SU-DHL-6 (cell line): ENCODE data around the gene PHYHIPL.

ENCODE experiments used
- H2AFZ ChIP-seq: fragments of 200-600 bp; sonication (generic); 2 replicates; pipeline ENCODE4 v1.6.1; 2014; ENCODE audit warnings: low read depth, mild to moderate bottlenecking, moderate library complexity, mixed read lengths, antibody characterized with exemption, low read length; ENCODE audit not compliant: severe bottlenecking
- H3F3A ChIP-seq: fragments of 200-600 bp; shearing (Covaris generic); 2 replicates; pipeline ENCODE4 v1.6.0; 2016; ENCODE audit warnings: antibody characterized with exemption, mild to moderate bottlenecking; ENCODE audit not compliant: insufficient read depth
- H3K27ac ChIP-seq: fragments of 200-600 bp; sonication (generic); 2 replicates; pipeline ENCODE4 v1.5.1; 2016; ENCODE audit warnings: low read depth, mild to moderate bottlenecking, low read length, moderate library complexity, mixed read lengths
- H3K27me3 ChIP-seq: fragments of 200-600 bp; sonication (generic), shearing (Covaris generic); 2 replicates; pipeline ENCODE4 v1.6.0; 2014; ENCODE audit warnings: mild to moderate bottlenecking, low read length
- H3K36me3 ChIP-seq: fragments of 200-600 bp; sonication (generic); 2 replicates; pipeline ENCODE4 v1.6.1; 2014; ENCODE audit warnings: mild to moderate bottlenecking, low read length, mixed read lengths
- H3K4me2 ChIP-seq: fragments of 300-600, 200-600 bp; shearing (Covaris generic), sonication (generic); 2 replicates; pipeline ENCODE4 v1.6.0; 2014; ENCODE audit warnings: low read length, low read depth, mild to moderate bottlenecking; ENCODE audit not compliant: poor library complexity, severe bottlenecking
- H3K4me3 ChIP-seq: fragments of 200-600 bp; sonication (generic); 2 replicates; pipeline ENCODE4 v1.5.1; 2014; ENCODE audit warnings: antibody characterized with exemption, low read length, mild to moderate bottlenecking, mixed read lengths; ENCODE audit not compliant: insufficient read depth, poor library complexity, severe bottlenecking
- H3K79me2 ChIP-seq: fragments of 200-600 bp; sonication (generic); 2 replicates; pipeline ENCODE4 v1.6.1; 2014; ENCODE audit warnings: mild to moderate bottlenecking, low read length, moderate library complexity; ENCODE audit not compliant: insufficient read depth
- H3K9ac ChIP-seq: fragments of 200-600 bp; sonication (generic); 2 replicates; pipeline ENCODE4 v1.7.0; 2014; ENCODE audit warnings: mild to moderate bottlenecking, low read length
- H3K9me2 ChIP-seq: fragments of 200-600 bp; sonication (generic); replicated peaks from 2 replicates; pipeline ENCODE4 v1.6.1; 2014; ENCODE audit warnings: low read length; ENCODE audit not compliant: insufficient read depth
- H3K9me3 ChIP-seq: fragments of 200-600 bp; sonication (generic); 2 replicates; pipeline ENCODE4 v1.6.1; 2014; ENCODE audit warnings: low read length, mixed read lengths; ENCODE audit not compliant: insufficient read depth
- H4K20me1 ChIP-seq: fragments of 200-600 bp; sonication (generic); 2 replicates; pipeline ENCODE4 v1.6.1; 2014; ENCODE audit warnings: low read depth, mild to moderate bottlenecking, antibody characterized with exemption, low read length, moderate library complexity, mixed read lengths
- CTCF ChIP-seq: fragments of 200-600 bp; sonication (generic); IDR thresholded peaks from one replicate; pipeline ENCODE4 v1.5.1; 2017; ENCODE audit warnings: antibody characterized with exemption, mild to moderate bottlenecking, low read length, moderate library complexity; ENCODE audit not compliant: insufficient read depth, poor library complexity, severe bottlenecking
- EZH2phosphoT487 ChIP-seq: fragments of 200-600 bp; sonication (generic), shearing (Covaris generic); conservative IDR thresholded peaks from 2 replicates; pipeline ENCODE4 v1.6.1; 2018; ENCODE audit warnings: mild to moderate bottlenecking, antibody characterized with exemption, low read length, moderate library complexity, mixed read lengths

The PHYHIPL gene

GRCh38 chr10:59176241-59177030 is at the start of gene PHYHIPL:
Gene PHYHIPL, plus strand, starts transcription at chr10:59176643. Its CDS starts 211 bp downstream, at chr10:59176854.
- no peak within 1 kb of the TSS for H3K4me2 ChIP-seq
- no peak for TF ChIP-seq EZH2phosphoT487
- TF ChIP-seq CTCF: no peak
- H3K27me3 ChIP-seq: no peaks in the 10 kb centered on the region
- H3F3A ChIP-seq: no peaks in the 10 kb centered on the region
- H4K20me1 ChIP-seq: no peaks in the 10 kb centered on the region
- H3K27ac ChIP-seq: no peak within 1 kb of the TSS
- H2AFZ ChIP-seq: no peak within 1 kb of the TSS
- no peak within 1 kb of the TSS for H3K9ac ChIP-seq
- no peaks in the 10 kb centered on the region for H3K9me3 ChIP-seq
- H3K36me3 ChIP-seq: no peaks in the 10 kb centered on the region
- no peaks in the 10 kb centered on the region for H3K79me2 ChIP-seq
- H3K9me2 ChIP-seq: no peaks in the 10 kb centered on the region
- no peak within 1 kb of the TSS for H3K4me3 ChIP-seq

GRCh38 chr10:59126991-59127390 is 49.5 kb upstream of the PHYHIPL start:
- no peak overlapping the region for H3K9ac ChIP-seq
- H3K27me3 ChIP-seq: no peaks in the 10 kb centered on the region
- H3K9me2 ChIP-seq: no peaks in the 10 kb centered on the region
- TF ChIP-seq CTCF (no peak), EZH2phosphoT487 (no peak)
- H3K4me3 ChIP-seq: no peak overlapping the region
- H3K4me2 ChIP-seq: no peak overlapping the region
- no peaks in the 10 kb centered on the region for H3K36me3 ChIP-seq
- H3K79me2 ChIP-seq: no peaks in the 10 kb centered on the region
- H2AFZ ChIP-seq: no peak overlapping the region
- no peaks in the 10 kb centered on the region for H4K20me1 ChIP-seq
- no peaks in the 10 kb centered on the region for H3F3A ChIP-seq
- H3K9me3 ChIP-seq: no peaks in the 10 kb centered on the region
- H3K27ac ChIP-seq: no peak overlapping the region

GRCh38 chr10:59127991-59128390 is 48.5 kb upstream of the PHYHIPL start:
- H3F3A ChIP-seq: no peaks in the 10 kb centered on the region
- H3K9me2 ChIP-seq: no peaks in the 10 kb centered on the region
- no peaks in the 10 kb centered on the region for H3K79me2 ChIP-seq
- H3K4me3 ChIP-seq: no peak overlapping the region
- H3K27me3 ChIP-seq: no peaks in the 10 kb centered on the region
- no peaks in the 10 kb centered on the region for H3K36me3 ChIP-seq
- TF ChIP-seq EZH2phosphoT487: no peak
- TF ChIP-seq CTCF: no peak
- H3K9ac ChIP-seq: no peak overlapping the region
- no peaks in the 10 kb centered on the region for H4K20me1 ChIP-seq
- no peaks in the 10 kb centered on the region for H3K9me3 ChIP-seq
- H3K27ac ChIP-seq: no peak overlapping the region
- no peak overlapping the region for H3K4me2 ChIP-seq
- H2AFZ ChIP-seq: no peak overlapping the region
